ENCODE data around the gene RAB7A.

DNA sequence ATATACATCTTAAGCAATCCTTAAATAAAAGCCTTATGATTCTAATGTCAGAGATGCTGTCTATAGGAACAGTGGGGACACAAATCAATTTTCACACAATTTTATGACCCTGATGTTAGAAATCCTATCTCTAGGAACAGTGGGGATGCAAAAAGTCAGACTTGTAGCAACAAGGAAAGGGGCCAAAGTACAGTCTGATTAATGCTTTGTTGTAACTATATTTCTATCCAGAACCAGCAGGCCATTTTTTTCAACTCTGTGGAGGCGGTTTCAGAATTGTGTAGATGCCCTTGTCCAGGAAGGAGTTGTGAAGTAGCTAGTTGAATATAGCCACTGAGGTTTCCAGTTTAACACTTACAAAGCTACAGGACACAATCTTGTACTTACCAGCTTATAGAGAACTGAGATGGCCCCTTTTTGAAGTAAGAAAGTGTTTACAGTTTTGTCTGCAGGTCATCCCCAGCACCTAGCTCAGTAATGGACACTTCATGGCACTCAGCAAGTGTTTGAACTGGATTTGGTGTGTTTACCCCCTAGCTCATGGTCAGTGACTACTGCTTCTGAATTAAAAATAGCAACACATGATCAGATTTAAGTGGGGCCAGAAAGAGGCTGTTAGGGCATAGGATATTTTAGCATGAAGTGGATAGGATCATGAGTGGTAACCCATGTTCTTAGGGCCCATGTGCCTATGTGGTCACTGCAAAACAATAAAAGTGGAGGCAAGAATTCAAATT lies 54.3 kb downstream of the RAB7A start:
- TF ChIP-seq, protein P1, sequence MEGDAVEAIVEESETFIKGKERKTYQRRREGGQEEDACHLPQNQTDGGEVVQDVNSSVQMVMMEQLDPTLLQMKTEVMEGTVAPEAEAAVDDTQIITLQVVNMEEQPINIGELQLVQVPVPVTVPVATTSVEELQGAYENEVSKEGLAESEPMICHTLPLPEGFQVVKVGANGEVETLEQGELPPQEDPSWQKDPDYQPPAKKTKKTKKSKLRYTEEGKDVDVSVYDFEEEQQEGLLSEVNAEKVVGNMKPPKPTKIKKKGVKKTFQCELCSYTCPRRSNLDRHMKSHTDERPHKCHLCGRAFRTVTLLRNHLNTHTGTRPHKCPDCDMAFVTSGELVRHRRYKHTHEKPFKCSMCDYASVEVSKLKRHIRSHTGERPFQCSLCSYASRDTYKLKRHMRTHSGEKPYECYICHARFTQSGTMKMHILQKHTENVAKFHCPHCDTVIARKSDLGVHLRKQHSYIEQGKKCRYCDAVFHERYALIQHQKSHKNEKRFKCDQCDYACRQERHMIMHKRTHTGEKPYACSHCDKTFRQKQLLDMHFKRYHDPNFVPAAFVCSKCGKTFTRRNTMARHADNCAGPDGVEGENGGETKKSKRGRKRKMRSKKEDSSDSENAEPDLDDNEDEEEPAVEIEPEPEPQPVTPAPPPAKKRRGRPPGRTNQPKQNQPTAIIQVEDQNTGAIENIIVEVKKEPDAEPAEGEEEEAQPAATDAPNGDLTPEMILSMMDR (IDR thresholded peaks at IDR 0.05): no peak
- TF ChIP-seq POLR2AphosphoS5 (IDR thresholded peaks at IDR 0.05; ENCODE audit: insufficient read depth in 1 of 2, low read depth in 1 of 2) (no peak), POLR2A (IDR thresholded peaks at IDR 0.05) (no peak)
